GM19395 (cell line): ENCODE results near the gene DIPK1A.

Experiments used
- ATAC-seq: cut with Tn5 transposase; IDR thresholded peaks from one replicate; pipeline ENCODE4 v1.9.1; 2021; ENCODE audit warnings: mild to moderate bottlenecking, moderate library complexity; ENCODE audit not compliant: unreplicated experiment

DIPK1A gene

GRCh38 chr1:92881391-92881790 lies 79.9 kb downstream of the DIPK1A start:
- ATAC-seq, result no peak

GRCh38 chr1:92879316-92879968 lies 81.8 kb downstream of the DIPK1A start:
- ATAC-seq, result no peak

GRCh38 chr1:92877792-92878191 lies 83.5 kb downstream of the DIPK1A start:
- ATAC-seq, result no peak

- ATAC-seq, result no peak
Measured at GRCh38 chr1:92877081-92877711, 84.1 kb downstream of the DIPK1A start.

GRCh38 chr1:92876351-92876750 lies 84.9 kb downstream of the DIPK1A start:
- ATAC-seq, result no peak

GRCh38 chr1:92874987-92875386 lies 86.3 kb downstream of the DIPK1A start:
- ATAC-seq, result no peak

- no peak for ATAC-seq
Measured at GRCh38 chr1:92872719-92873118, 88.5 kb downstream of the DIPK1A start.

GRCh38 chr1:92870591-92870990 lies 90.7 kb downstream of the DIPK1A start:
- ATAC-seq, result no peak

GRCh38 chr1:92864131-92864530 lies 97.1 kb downstream of the DIPK1A start:
- ATAC-seq, result no peak

GRCh38 chr1:92862605-92863004 lies 98.7 kb downstream of the DIPK1A start:
- ATAC-seq, result no peak

- ATAC-seq, result no peak
Measured at GRCh38 chr1:92859400-92860039, 101.7 kb downstream of the DIPK1A start.

GRCh38 chr1:92858564-92859399 lies 102.5 kb downstream of the DIPK1A start:
- ATAC-seq, result peak; percentile 87

GRCh38 chr1:92857817-92858216 lies 103.4 kb downstream of the DIPK1A start:
- ATAC-seq, result no peak

- ATAC-seq, result no peak
Measured at GRCh38 chr1:92855236-92855635, 106.0 kb downstream of the DIPK1A start.

- no peak for ATAC-seq
Measured at GRCh38 chr1:92854101-92854785, 107.0 kb downstream of the DIPK1A start.

GRCh38 chr1:92853299-92853698 lies 108.0 kb downstream of the DIPK1A start:
- no peak for ATAC-seq

GRCh38 chr1:92851729-92852128 lies 109.5 kb downstream of the DIPK1A start:
- no peak for ATAC-seq

- ATAC-seq, result no peak
Measured at GRCh38 chr1:92850019-92850418, 111.2 kb downstream of the DIPK1A start.

GRCh38 chr1:92848201-92848600 lies 113.1 kb downstream of the DIPK1A start:
- no peak for ATAC-seq

GRCh38 chr1:92845908-92846307 lies 115.4 kb downstream of the DIPK1A start:
- no peak for ATAC-seq

- no peak for ATAC-seq
Measured at GRCh38 chr1:92844439-92844838, 116.8 kb downstream of the DIPK1A start.
